ENCODE results near the gene KLF6.

GRCh38 chr10:3757638-3758490 lies 27.1 kb downstream of the KLF6 start:
- TF ChIP-seq POLR2A (IDR thresholded peaks at IDR 0.05; ENCODE audit: low read length), result no peak
- no peak for TF ChIP-seq GATA1 (IDR thresholded peaks at IDR 0.05; ENCODE audit: low read depth, low read length)

Measured in erythroblast (primary cell).